HG02588 (cell line): ENCODE measurements around the gene RASL12.
"Not testable (repeated sequence)": the region's sequence is repeated elsewhere in the genome, so short reads cannot be mapped to it uniquely, and the experiment has no call there.

Experiments
- ATAC-seq: cut with Tn5 transposase; IDR thresholded peaks from one replicate; pipeline ENCODE4 v1.9.1; 2021; ENCODE audit warnings: mild to moderate bottlenecking, moderate library complexity; ENCODE audit not compliant: unreplicated experiment

RASL12 gene, protein sequence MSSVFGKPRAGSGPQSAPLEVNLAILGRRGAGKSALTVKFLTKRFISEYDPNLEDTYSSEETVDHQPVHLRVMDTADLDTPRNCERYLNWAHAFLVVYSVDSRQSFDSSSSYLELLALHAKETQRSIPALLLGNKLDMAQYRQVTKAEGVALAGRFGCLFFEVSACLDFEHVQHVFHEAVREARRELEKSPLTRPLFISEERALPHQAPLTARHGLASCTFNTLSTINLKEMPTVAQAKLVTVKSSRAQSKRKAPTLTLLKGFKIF

DNA sequence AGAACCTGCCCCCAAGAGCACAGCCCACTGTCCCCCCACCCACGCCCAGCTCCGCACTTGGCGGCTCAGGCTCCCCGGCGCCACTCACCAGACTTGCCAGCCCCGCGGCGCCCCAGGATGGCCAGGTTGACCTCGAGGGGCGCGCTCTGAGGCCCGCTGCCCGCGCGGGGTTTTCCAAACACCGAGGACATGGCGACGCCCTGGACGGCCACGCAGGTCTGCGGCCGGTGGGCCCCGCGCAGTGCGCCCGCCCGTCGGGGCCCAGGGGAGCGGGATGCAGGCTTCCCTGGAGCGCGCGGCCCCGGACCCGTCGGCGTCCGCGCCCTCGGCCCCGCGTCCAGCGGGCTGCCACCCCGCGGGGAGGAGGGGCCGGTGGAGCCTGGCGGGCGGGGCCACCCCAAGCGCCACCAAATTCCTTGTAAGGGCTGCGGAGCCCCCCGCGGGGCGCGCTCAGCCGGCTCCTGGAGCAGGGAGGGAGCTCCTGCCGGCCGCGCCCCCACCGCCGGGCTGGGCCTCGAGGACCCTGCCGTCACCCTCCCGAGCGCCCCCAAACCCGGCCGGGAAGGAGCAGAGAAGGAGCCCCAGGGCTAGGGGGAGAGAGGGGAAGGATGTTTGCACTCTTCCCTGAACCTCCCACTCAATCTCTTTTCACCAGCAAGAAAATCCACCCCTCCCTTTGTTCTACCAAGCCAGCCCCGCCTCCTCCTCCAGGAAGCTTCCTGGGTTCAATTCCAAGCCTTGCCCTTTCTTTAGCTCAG lies at the start of gene RASL12:
Gene RASL12, minus strand, starts transcription at position 347 of the 758 bp plus-strand sequence. Its CDS starts 156 bp downstream, at position 191.
- ATAC-seq, result no peak

DNA sequence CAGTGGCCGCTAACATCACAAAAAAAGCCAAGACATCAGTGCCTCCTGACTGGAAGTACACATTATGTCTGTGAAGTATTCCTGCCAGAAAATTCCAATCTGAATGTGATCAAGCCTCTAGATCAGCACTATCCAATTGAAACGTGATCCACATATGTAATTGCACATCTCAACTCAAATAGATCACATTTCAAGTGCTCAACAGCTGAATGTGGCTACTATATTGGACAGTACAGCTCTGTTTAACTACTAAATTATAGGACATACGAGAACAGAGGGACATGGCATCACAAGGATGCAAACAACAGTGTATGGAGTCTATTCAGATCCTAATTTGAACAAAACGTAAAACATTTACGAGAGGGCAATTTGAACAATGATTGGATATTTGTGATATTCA lies 47.8 kb upstream of the RASL12 start:
- no peak for ATAC-seq

DNA sequence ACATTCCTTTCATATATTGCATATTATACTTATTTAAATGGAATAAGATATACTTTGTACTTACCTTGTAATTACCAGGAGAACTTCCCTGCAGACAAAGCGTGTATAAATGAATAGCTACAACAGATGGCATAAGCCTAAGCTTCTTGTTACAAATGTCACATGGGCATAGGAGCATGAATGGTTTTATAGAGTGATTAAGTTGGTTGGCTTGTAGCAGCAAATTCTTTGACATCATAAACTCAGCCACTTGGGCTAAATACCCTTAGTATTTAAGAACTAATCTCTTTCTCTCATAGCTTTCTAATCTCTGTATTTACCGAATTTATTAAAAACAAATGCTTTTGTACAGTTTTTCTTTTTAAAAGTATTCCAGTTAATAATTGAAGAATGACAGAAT lies 47.3 kb upstream of the RASL12 start, which contains the start of gene UBAP1L:
Gene UBAP1L, minus strand, starts transcription at position 115 of the 400 bp plus-strand sequence. CDS start 8,985 bp downstream, outside the sequence.
- ATAC-seq, result no peak

DNA sequence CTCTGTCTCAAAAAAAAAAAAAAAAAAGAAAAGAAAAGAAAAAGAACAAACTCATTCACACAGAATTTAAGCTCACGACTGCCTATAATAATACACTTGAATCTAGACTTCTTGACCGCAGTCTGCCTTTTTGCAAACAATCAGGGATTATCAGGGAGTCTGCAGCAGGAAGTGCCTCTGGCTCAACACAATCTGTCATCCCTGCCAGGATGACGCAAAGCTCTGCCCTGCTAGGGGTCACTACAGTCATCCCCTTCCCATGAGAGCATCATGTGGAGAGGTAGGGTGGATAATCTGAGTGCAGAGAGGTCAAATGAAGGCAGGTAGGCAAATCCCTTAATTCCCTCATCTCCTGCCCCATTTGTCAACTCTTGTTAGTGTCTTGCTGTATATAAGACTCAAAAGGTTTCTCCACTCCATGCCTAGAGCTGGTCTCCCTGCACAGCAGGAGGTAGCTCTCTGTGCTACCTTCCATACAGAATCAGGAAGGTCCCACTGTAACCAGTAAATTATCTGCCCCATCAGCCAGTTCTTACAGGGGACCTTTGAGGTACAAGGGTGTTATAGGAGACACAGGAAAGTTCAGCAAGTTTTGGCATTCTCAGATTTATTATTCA lies 43.0 kb upstream of the RASL12 start:
- ATAC-seq, result no peak

DNA sequence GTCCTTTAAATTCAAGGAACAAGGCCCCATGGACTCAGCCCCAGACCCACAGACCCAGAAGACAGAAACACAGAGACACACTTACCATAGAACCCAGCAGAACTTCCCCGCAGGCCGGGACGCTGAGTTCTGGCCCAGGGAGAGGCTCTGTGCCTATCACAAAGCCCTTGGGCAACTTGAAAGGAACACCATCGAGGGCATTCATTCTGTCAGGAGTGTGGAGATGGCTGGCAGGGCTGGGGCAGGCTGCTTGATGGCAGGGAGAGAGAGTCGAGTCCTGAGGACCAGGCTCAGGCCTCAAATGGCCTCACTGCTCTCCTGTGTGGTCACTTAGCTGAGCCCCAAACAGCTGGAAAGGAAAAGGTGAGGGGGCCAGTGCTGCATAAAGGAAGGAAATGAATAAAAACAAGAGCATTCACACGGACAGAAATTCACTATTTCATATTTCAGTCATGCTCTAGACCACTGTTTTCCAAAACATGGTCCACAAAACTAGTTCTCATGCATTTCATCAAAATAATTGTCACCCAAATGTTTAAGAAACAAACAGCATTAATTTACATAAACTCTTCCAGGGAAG lies 38.3 kb upstream of the RASL12 start:
- no peak for ATAC-seq

DNA sequence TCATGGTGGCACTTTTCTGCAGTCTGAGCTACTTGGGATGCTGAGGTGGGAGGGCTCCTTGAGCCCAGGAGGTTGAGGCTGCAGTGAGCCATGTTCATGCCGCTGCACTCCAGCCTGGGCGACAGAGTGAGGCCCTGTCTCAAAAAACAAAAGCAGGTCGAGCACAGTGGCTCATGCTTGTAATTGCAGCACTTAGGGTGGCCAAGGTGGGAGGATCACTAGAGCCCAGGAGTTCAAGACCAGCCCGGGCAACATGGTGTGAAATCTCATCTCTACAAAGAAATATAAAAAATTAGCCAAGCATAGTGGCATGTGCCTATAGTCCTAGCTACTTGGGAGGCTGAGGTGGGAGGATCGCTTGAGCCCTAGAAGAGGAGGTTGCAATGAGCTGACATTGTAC lies 37.2 kb upstream of the RASL12 start:
- no peak for ATAC-seq

DNA sequence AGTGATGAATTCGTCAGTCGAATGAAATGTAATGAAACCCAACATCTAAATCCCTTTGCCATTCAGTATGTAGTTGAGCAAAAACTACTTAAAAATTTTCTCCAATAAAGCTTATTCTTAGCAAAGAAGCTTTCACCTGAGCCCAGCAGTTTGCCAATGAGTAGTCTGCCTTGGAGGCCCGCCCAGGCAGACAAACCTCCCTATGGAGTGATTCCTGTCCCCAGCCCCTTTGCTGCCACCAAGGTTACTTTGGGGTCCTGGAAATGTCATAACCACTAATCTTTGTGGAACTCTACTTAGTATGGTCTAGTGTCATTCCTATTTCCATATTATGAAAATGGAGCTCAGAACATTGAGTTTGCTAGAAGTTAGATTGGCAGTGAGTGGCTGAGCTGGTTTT lies 35.1 kb upstream of the RASL12 start:
- no peak for ATAC-seq

DNA sequence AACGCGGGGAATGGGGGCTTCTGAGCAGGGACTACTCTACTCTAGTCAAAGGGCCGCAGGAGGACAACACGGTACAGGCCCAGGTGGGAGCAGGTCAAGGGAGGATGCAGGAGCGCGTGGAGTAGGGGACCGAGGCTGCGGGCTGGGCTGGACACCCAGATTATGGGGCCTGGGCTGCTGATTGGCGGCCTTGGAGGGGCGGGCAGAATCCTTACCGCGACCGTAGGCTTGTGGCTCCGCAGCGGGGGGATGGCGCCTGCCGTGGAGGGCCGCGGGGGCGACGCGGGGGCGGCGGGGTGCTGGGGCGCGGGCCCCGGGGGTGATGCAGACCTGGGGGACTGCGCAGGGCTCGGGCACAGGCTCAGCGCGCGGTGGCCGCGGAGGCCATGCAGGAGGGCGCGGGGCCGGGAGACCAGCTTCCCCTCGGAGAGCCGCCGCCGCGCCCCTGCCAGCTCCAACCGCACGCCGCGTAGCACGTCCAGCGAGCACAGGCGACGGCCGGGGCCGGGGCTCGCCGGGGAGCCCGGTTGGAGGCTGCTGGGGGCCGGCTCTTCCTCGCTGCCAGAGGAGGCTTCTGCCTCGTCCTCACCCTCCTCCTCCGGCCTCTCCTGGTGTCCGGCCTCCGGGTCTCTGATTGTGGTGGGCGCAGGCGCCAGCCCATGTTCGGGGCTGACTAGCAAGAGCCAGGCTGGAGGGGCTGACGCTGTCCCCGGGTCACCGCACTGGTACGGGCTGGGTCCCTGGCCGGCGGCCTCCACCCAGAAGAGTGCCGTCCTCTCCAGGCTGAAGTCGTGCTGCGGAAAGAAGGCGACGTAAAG lies 34.3 kb upstream of the RASL12 start:
- ATAC-seq, result no peak

DNA sequence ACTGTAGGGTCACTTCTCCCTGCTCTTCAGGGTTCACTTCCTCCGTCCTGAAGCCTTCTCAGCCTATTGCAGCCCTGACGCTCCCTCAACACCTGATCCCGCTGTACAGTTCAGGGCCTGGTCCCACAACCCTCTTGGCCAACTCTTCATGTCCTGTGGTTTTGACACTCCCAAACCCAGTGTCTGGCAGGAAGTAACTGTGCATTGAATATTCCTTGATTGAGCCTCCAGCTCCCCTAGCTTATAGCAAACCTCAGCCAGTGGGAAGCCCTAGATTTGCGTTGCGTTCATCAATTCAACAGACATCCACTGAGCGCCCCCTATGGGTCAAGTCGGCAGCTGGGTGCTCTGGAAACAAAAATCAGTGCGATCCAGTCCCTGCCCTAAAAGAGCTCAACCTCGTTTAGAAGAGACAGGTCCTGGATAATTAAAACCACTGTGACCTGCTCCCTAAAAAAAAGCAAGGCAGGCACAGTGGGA lies 33.7 kb upstream of the RASL12 start:
- ATAC-seq, result no peak

DNA sequence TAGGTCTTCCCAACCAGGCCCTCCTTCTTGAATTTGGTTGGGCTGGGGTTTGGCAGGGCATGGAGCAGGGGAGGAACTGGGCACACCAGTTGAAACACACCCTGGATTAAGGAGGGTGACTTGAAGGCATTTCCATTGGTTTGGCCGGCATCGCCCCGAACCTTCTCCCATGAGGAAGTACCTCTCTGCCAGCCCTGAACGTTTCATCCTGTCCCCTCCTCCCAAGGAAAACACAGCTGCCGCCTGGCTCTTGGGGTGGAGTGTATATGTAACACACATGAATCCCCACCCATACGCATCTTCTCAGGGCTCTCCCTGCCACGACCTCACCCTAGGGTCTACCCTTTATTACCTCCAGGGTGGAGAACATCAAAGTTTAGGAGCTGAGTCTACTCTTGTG lies 32.7 kb upstream of the RASL12 start:
- no peak for ATAC-seq

DNA sequence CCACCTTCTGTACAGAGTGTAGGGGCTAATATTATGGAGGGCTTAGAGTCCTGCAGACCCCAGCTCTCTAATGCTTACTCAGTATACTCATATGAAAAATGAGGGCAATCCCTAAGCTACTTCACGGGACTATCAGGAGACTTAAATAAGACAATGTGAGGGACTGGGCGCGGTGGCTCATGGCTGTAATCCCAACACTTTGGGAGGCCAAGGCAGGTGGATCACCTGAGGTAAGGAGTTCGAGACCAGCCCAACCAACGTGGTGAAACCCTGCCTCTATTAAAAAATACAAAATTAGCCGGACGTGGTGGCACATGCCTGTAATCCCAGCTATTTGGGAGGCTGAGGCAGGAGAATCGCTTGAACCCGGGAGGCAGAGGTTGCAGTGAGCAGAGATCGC lies 32.0 kb upstream of the RASL12 start:
- ATAC-seq, result not testable (repeated sequence)

DNA sequence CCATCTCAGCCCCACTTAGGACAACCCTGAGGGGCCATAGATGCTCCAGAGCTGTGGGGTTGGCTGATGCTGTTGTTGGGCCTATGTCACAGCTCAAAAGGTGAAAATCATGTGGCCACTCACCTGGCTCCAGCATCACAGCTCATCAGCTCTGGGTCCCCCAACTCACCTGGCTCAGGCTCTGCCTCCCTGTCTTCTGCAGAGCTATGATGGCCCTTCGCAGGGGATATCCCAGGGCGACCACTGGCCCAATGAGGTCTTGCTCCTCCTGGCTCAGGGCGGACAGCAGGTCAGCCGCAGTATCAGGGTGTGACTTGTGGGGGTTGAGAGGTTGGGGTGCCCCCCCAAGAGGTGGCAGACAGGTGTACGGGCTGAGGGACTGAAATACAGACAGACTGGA lies 31.5 kb upstream of the RASL12 start:
- no peak for ATAC-seq

DNA sequence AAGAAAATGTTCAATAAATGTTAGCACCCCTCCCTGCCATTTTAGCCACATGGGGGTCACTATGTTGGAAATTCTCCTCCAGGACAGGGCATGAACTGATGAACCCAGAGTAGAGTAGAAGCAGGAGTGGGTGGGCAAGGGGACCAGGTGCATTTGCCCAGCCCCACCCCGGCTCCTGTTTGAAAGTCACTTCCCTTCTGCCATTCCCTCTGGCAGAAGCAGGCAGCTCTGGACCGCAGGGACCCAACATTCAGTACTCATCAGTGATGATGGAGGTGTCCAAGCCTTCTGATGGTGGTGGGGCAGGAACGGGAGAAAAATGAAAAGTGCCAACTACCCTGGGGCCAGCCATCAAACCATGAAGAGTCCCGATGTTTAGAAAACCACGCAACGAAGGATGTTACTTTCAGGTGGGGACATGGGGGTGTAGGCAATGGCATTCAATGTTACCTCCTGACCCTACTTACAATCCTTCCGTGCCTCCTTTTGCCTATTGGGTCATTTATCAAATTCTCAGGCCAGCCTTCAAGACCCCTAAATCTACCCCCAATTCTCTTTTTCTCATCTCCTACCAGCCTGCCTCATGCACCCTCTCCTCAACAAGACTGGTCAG lies 30.0 kb upstream of the RASL12 start:
- no peak for ATAC-seq

DNA sequence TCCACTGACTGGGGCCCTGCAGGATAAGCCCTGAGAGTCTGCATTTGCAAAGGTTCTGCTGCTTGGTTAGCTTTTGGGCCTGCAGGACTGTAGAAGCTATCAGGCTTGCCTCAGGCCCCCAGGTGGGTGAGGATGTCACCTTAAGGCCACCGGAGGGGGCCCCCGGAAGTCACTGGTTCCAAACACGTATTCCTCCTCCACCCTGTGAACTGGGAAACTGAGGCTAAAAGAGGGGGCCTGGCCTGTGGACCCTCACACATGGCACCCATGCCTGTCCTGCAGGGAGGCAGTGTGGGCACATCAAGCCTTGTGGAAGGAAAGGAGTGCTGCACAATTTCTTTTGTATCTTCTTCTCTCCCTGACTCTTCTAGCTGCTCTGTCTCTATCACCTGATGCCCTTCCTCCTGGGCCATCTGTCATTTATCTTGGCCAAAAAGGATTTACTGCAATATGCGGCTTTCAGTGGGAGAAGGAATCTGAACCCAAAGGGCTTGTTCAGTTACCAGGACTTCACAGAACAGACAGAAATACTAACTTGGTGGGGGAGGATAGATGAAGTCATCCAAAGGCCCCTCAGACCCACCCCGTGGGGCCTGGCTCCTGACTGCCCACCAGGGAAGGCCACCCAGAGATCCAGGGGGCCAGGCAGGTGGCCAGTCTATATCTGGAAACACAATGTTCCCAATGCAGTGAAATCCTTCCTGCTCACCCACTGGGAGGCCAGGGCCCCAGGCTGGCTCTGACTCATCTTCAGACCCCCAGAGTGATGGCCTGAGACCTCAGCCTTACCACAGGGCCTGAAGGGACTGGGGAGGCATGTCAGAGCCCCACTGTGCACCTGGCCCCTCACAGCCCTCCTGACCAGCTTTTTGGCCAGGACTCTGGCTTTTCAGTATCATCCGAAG lies 28.9 kb upstream of the RASL12 start:
- ATAC-seq, result no peak

DNA sequence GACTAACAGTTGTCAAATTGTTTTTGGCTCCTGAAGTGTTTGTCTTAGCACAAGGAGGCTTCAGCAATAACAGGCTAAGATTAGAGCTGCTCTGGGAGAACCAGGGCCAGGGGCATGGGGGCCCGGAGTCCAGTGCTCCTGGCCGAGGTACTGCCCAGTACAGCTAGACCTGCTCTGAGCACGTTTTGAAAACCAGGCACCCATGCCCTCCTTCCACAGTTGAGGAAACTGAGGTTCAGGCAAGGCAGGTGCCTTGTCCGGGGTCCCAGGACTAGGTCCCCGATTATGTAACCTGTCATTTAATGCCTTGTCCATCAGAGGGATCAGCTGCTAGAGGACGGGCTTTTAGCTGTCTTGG lies 27.9 kb upstream of the RASL12 start:
- no peak for ATAC-seq

DNA sequence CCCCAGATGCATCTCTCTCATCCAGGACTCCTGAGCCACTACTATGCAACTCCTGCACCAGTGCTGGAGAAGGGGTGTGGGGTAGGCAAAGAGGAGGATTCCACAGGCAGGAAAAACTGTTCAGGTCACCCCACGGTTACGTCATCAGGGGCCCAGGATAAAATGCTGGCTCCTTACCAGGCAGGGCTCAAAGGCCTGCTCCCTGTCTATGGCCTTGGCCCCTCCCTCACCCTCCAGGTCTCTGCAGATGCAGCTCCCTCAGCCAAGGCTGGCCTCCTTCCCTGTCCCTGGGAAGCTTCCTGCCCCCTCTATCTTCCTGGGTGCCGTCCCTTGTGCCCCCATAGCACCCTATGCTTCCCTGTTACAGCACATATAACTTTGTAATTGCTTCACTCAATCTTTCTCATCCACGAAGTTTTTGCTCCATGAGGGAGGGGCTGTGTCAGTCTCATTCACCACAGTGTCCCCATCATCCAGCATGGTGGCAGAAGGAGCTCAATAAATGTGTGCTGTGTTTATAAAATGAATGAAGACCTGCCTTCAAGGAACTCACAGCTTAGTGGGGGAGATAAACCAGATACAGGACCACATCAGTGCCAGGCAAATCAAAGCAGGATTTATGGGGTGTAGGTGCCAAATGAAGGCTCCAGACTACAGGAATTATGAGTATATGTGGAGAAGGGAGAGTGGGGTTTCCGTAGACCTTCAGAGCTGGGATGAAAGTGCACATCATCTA lies 27.4 kb upstream of the RASL12 start:
- ATAC-seq, result no peak

DNA sequence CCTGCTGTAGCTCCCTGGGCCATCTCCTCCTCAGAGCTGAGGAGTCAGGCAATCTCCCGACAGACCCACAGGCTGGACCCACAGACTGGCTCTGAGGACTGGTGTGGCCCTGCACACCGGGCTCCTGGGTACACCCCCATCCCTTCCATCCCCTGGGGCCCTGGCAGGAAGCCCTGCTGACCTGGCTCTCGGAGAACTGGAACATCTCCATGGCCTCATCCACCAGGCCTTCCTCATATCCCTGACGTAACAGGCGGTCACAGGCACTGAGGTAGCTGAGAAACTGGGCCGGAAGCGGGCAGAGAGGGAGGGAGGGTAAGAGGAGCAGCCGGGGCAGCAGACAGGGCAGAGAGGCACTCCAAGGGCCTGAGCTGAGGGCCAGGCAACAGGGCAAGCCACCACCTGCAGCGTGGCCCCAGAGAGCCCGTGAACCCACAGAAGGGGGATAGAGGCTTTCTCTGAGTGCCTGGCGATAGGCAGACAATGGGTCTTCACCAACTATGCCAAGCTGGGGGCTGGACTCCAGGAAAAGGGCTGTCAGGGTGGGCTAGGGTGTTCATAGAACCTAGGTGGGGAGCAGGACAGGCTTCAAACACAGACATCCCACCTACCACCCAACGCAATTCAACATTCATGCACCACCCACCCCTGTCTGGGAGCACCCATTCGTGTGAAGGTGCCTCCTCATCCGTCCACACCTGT lies 26.7 kb upstream of the RASL12 start:
- ATAC-seq, result no peak

DNA sequence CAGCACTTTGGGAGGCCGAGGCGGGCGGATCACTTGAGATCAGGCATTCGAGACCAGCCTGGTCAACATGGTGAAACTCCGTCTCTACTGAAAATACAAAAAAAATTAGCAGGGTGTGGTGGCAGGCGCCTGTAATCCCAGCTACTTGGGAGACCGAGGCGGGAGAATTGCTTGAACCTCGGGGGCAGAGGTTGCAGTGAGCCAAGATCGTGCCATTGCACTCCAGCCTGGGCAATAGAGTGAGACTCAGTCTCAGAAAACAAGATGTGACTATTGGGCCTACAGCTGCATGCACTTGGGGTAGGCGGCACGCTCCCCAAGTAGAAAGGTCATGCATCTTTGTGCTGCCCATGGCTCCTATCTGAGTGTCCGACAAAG lies 26.0 kb upstream of the RASL12 start:
- ATAC-seq, result not testable (repeated sequence)
